ENCODE measurements around the gene P4HA2.

DNA sequence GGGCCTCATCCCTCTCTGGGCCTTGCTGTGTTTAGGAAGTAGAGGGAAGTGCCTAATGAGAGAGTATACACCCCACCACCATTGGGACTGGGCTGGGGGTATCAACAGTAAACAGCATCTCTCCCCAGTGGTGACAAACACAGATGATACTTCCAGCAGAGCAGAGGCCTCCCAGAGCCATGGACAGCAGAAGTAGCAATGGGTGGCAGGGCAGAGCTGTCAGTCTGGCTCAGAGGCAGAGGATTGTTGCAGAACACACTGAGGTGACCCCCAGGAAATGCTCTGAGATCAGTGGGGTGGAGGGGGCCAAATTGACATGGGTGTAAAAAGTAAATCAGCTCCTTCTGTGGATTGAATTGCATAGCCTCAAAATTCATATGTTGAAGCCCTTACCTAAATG, 12.1 kb upstream of the P4HA2 start:
- TF ChIP-seq FOSL1 (IDR thresholded peaks at IDR 0.05; ENCODE audit: insufficient read depth, low read depth, low read length) = no peak
- no peak for TF ChIP-seq EZH2 (IDR thresholded peaks at IDR 0.05; ENCODE audit: low read depth, low read length, severe bottlenecking)
- no peak for TF ChIP-seq CTCF (IDR thresholded peaks at IDR 0.05; ENCODE audit: control extremely low read depth in 1 of 3, insufficient read depth in 1 of 3, low read depth in 1 of 3, low read length in 3 of 3)
- no peak for TF ChIP-seq KDM1A (IDR thresholded peaks at IDR 0.05; ENCODE audit: borderline replicate concordance, low read length)
- TF ChIP-seq POLR2A (IDR thresholded peaks at IDR 0.05; ENCODE audit: control extremely low read depth in 1 of 2, low read depth in 2 of 2, low read length in 2 of 2) = no peak
- TF ChIP-seq EGR1 (IDR thresholded peaks at IDR 0.05; ENCODE audit: borderline replicate concordance, low read depth, low read length) = no peak
- TF ChIP-seq, protein P1, sequence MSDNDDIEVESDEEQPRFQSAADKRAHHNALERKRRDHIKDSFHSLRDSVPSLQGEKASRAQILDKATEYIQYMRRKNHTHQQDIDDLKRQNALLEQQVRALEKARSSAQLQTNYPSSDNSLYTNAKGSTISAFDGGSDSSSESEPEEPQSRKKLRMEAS (IDR thresholded peaks at IDR 0.05) = no peak
- TF ChIP-seq RFX5 (IDR thresholded peaks at IDR 0.05; ENCODE audit: borderline replicate concordance, low read depth, low read length) = no peak
- TF ChIP-seq CHD1 (IDR thresholded peaks at IDR 0.05; ENCODE audit: low read depth, low read length) = no peak
- no peak for TF ChIP-seq GTF2F1 (IDR thresholded peaks at IDR 0.05; ENCODE audit: borderline replicate concordance, low read depth, low read length)
- no peak for TF ChIP-seq SP2 (IDR thresholded peaks at IDR 0.05; ENCODE audit: low read length)
- no peak for TF ChIP-seq SIN3A (conservative IDR thresholded peaks at IDR 0.05 in 1 of 2, IDR thresholded peaks at IDR 0.05 in 1 of 2; ENCODE audit: low read depth in 1 of 2, low read length in 2 of 2)

Measured in H1 (cell line).